Fibroblast of villous mesenchyme (primary cell): ENCODE measurements around the gene LMF1. TPM values are rescaled to one million over a fixed set of nuclear protein-coding genes. Genes with fewer than 3 reads are reported as not detected.

Experiments
- DNase-seq: peaks from one replicate; pipeline ENCODE4 v3.0.0-alpha.2; 2010; ENCODE audit warnings: low read depth
- H3K4me3 ChIP-seq: 2 replicates; pipeline ENCODE4 v1.5.1; 2011; ENCODE audit warnings: low read depth, mild to moderate bottlenecking, low read length
- CTCF ChIP-seq: IDR thresholded peaks from 2 replicates; pipeline ENCODE4 v1.5.1; 2012; ENCODE audit warnings: low read depth, mild to moderate bottlenecking, low read length; ENCODE audit not compliant: insufficient read depth
- total RNA-seq: library from RNA; depleted of rRNA; stranded (reverse); fragments of >200 nt; gene quantifications from 2 replicates; pipeline ENCODE4 v1.2.3, GENCODE V29; 2012

The LMF1 gene
- total RNA-seq, 1 donor: 13.0 TPM

GRCh38 chr16:877242-878071 lies 93.3 kb downstream of the LMF1 start:
- DNase-seq: no peak
- no peak for TF ChIP-seq CTCF
- no peak overlapping the region for H3K4me3 ChIP-seq

GRCh38 chr16:876523-877241 lies 94.1 kb downstream of the LMF1 start:
- TF ChIP-seq CTCF: no peak
- H3K4me3 ChIP-seq: no peak overlapping the region
- no peak for DNase-seq

- DNase-seq: no peak
- H3K4me3 ChIP-seq: no peak overlapping the region
- no peak for TF ChIP-seq CTCF
Measured at GRCh38 chr16:876041-876335, 94.8 kb downstream of the LMF1 start.

GRCh38 chr16:875182-876040 lies 95.4 kb downstream of the LMF1 start:
- no peak for DNase-seq
- no peak overlapping the region for H3K4me3 ChIP-seq
- no peak for TF ChIP-seq CTCF

GRCh38 chr16:874366-875181 lies 96.2 kb downstream of the LMF1 start:
- no peak overlapping the region for H3K4me3 ChIP-seq
- no peak for TF ChIP-seq CTCF
- peak; percentile 3 for DNase-seq

GRCh38 chr16:873889-874288 lies 96.9 kb downstream of the LMF1 start:
- no peak for DNase-seq
- TF ChIP-seq CTCF: no peak
- H3K4me3 ChIP-seq: no peak overlapping the region
